HG03432 (cell line): ENCODE measurements around the gene CACNA1D.

Experiments used
- ATAC-seq: cut with Tn5 transposase; IDR thresholded peaks from one replicate; pipeline ENCODE4 v1.9.1; 2021; ENCODE audit warnings: mild to moderate bottlenecking, moderate library complexity; ENCODE audit not compliant: unreplicated experiment

Gene CACNA1D

GRCh38 chr3:53677413-53677812 is 183.0 kb downstream of the CACNA1D start:
- no peak for ATAC-seq

GRCh38 chr3:53680028-53680427 is 185.6 kb downstream of the CACNA1D start:
- ATAC-seq: no peak

- no peak for ATAC-seq
Measured at GRCh38 chr3:53682807-53683206, 188.4 kb downstream of the CACNA1D start.

GRCh38 chr3:53688066-53688465 is 193.7 kb downstream of the CACNA1D start:
- no peak for ATAC-seq

- ATAC-seq: no peak
Measured at GRCh38 chr3:53688989-53689388, 194.6 kb downstream of the CACNA1D start.

GRCh38 chr3:53689681-53690080 is 195.3 kb downstream of the CACNA1D start:
- no peak for ATAC-seq

- no peak for ATAC-seq
Measured at GRCh38 chr3:53690521-53690920, 196.1 kb downstream of the CACNA1D start.

GRCh38 chr3:53691349-53691748 is 196.9 kb downstream of the CACNA1D start:
- ATAC-seq: no peak

- no peak for ATAC-seq
Measured at GRCh38 chr3:53691885-53692284, 197.5 kb downstream of the CACNA1D start.

- ATAC-seq: no peak
Measured at GRCh38 chr3:53693451-53693850, 199.0 kb downstream of the CACNA1D start.

- no peak for ATAC-seq
Measured at GRCh38 chr3:53694046-53694445, 199.6 kb downstream of the CACNA1D start.

- no peak for ATAC-seq
Measured at GRCh38 chr3:53694666-53695323, 200.4 kb downstream of the CACNA1D start.

GRCh38 chr3:53695324-53695690 is 200.9 kb downstream of the CACNA1D start:
- no peak for ATAC-seq

- no peak for ATAC-seq
Measured at GRCh38 chr3:53696401-53697172, 202.2 kb downstream of the CACNA1D start.

- ATAC-seq: no peak
Measured at GRCh38 chr3:53700441-53700840, 206.0 kb downstream of the CACNA1D start.

- no peak for ATAC-seq
Measured at GRCh38 chr3:53702776-53703530, 208.5 kb downstream of the CACNA1D start.

GRCh38 chr3:53703630-53704362 is 209.4 kb downstream of the CACNA1D start:
- no peak for ATAC-seq

- no peak for ATAC-seq
Measured at GRCh38 chr3:53704363-53704725, 209.9 kb downstream of the CACNA1D start.

GRCh38 chr3:53705024-53705745 is 210.8 kb downstream of the CACNA1D start:
- no peak for ATAC-seq

GRCh38 chr3:53705774-53706173 is 211.4 kb downstream of the CACNA1D start:
- no peak for ATAC-seq

- no peak for ATAC-seq
Measured at GRCh38 chr3:53707222-53707621, 212.8 kb downstream of the CACNA1D start.
